WERI-Rb-1 (cell line): ENCODE measurements around the gene BAK1.

ENCODE experiments used
- DNase-seq: peaks from one replicate; pipeline ENCODE4 v3.0.0-alpha.2; 2020
- H3K27ac ChIP-seq: fragments of 250-450 bp; sonication (Bioruptor Pico); 2 replicates; pipeline ENCODE4 v1.5.1; 2020; ENCODE audit warnings: mild to moderate bottlenecking, moderate library complexity
- H3K27me3 ChIP-seq: fragments of 250-450 bp; sonication (Bioruptor Pico); 2 replicates; pipeline ENCODE4 v1.5.1; 2021; ENCODE audit warnings: mild to moderate bottlenecking, low read depth, moderate library complexity; ENCODE audit not compliant: insufficient read depth, severe bottlenecking
- H3K36me3 ChIP-seq: fragments of 250-450 bp; sonication (Bioruptor Pico); 2 replicates; pipeline ENCODE4 v1.5.1; 2020; ENCODE audit warnings: mild to moderate bottlenecking, moderate library complexity
- H3K4me3 ChIP-seq: 2 replicates; pipeline ENCODE4 v1.5.1; 2011; ENCODE audit warnings: low read depth, mild to moderate bottlenecking, control low read depth, low read length
- H3K9me3 ChIP-seq: fragments of 250-450 bp; sonication (Bioruptor Pico); 2 replicates; pipeline ENCODE4 v1.5.1; 2021; ENCODE audit warnings: mild to moderate bottlenecking, moderate library complexity; ENCODE audit not compliant: severe bottlenecking
- CTCF ChIP-seq: IDR thresholded peaks from 2 replicates; pipeline ENCODE4 v1.5.1; 2011; ENCODE audit warnings: low read depth, mild to moderate bottlenecking, control low read depth, inconsistent platforms, low read length

The BAK1 gene

GRCh38 chr6:33579828-33580714 lies at the start of gene BAK1:
BAK1 (minus strand) TSS chr6:33580276; CDS start chr6:33577604, 2,672 bp downstream.
- Histone ChIP-seq H3K4me3 (peak within 1 kb of the TSS; percentile 63), H3K36me3 (peaks cover 30% of the 10 kb centered on the region), H3K27ac (peak within 1 kb of the TSS; percentile 55), H3K9me3 (no peaks in the 10 kb centered on the region), H3K27me3 (no peaks in the 10 kb centered on the region)
- peak; percentile 99 for DNase-seq
- peak; percentile 80 for TF ChIP-seq CTCF

DNA sequence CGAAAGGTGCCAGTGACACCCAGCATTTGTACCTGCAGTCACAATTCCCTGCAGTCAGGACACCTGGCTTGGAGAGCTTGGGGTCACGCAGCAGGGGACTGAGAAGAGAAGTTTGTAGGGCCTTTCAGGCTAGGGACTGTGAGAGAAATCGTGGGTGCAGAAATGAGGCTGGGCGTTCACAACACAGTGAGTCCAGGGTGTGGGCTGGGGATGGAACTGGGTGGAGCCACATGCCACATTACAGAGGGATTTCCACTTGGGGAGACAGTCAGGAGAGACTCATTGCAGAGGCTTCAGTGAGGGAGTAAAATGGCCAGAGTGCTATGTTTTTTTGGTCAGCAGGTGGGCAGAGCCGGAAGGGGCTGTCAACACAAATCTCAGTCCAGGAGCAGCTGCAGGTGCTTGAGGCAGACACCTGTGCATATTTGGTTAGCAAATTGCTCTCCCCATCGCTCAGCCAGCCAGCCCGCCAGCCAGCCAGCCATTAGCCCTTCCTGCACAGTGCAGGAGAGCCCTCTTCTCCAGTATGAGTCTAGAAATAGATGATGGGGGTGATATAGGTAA lies 48.4 kb upstream of the BAK1 start:
- Histone ChIP-seq H3K36me3 (peaks cover 47% of the 10 kb centered on the region), H3K4me3 (no peak overlapping the region), H3K9me3 (no peaks in the 10 kb centered on the region), H3K27me3 (no peaks in the 10 kb centered on the region), H3K27ac (no peak overlapping the region)
- DNase-seq, result no peak
- no peak for TF ChIP-seq CTCF

DNA sequence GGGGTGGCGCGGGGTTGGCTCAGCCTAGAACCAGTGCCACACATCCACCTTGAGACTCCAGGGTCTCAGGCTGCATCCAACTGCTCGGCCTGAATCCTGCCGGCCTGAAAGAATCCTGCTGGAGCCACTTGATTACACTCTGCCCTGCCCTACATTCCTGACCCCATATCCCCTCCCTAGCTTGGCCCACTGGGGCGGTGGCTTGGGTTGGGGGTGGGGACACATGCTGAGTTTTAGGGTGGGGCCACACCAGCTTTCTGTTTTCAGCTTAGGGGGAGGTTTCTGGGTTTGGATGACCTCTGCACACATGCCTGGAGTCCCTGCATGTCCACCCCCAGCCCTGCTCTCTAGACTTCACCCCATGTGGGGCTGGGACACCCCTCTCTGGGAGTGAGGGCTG lies 47.8 kb upstream of the BAK1 start:
- Histone ChIP-seq H3K9me3 (no peaks in the 10 kb centered on the region), H3K27me3 (no peaks in the 10 kb centered on the region), H3K4me3 (no peak overlapping the region), H3K36me3 (peaks cover 50% of the 10 kb centered on the region), H3K27ac (no peak overlapping the region)
- DNase-seq, result no peak
- no peak for TF ChIP-seq CTCF

DNA sequence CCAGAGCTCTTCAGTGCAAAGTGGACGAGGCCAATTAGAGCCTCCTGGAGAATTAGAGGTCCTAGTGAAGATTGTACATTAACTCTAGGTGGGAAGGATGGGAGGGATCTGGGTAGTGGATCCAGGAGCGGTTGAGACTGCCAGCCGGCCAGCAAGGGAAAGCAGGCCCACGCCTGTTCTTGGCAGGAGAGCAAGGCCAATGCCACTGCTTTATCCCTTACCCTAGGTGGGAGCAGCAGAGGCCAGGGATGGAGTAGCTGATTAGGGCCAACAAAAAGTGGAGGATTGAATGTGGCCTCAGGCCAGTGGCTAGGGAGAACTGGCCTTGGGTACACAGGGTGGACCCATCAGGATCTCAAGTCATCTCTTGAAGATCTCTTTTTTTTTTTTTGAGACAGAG lies 44.8 kb upstream of the BAK1 start:
- no peak for TF ChIP-seq CTCF
- DNase-seq, result no peak
- H3K9me3 ChIP-seq, result no peaks in the 10 kb centered on the region
- no peak overlapping the region for H3K4me3 ChIP-seq
- H3K27me3 ChIP-seq, result no peaks in the 10 kb centered on the region
- no peak overlapping the region for H3K27ac ChIP-seq
- peaks cover 45% of the 10 kb centered on the region for H3K36me3 ChIP-seq

GRCh38 chr6:33623895-33624381 lies 43.9 kb upstream of the BAK1 start:
- H3K36me3 ChIP-seq, result peaks cover 44% of the 10 kb centered on the region
- TF ChIP-seq CTCF, result no peak
- H3K9me3 ChIP-seq, result no peaks in the 10 kb centered on the region
- DNase-seq, result no peak
- H3K27me3 ChIP-seq, result no peaks in the 10 kb centered on the region
- H3K27ac ChIP-seq, result no peak overlapping the region
- no peak overlapping the region for H3K4me3 ChIP-seq
